Gastrocnemius medialis (tissue), 4 donors: ENCODE results near the gene MSS51.

Experiments
- CTCF ChIP-seq, 5 experiments: fragments of 450-650 bp in 3 of 5; fragments of 200-600 bp in 2 of 5; sonication (generic) in 2 of 5; IDR thresholded peaks in 4 of 5; conservative IDR thresholded peaks in 1 of 5; 1 replicate in 4 of 5; 2 replicates in 1 of 5; pipeline ENCODE4 v1.5.1; 2016 to 2019; ENCODE audit warnings: antibody characterized with exemption in 5 of 5, mild to moderate bottlenecking in 3 of 5, moderate library complexity in 3 of 5
- POLR2A ChIP-seq, 2 donors: fragments of 450-650 bp; IDR thresholded peaks; one replicate each; pipeline ENCODE4 v1.6.1; 2017; ENCODE audit warnings: antibody characterized with exemption in 2 of 2, mild to moderate bottlenecking in 2 of 2, moderate library complexity in 2 of 2

- TF ChIP-seq CTCF (IDR thresholded peaks at IDR 0.05 in 4 of 5, conservative IDR thresholded peaks at IDR 0.05 in 1 of 5) = no peak
- no peak for TF ChIP-seq POLR2A (IDR thresholded peaks at IDR 0.05)
These were observed 34.3 kb downstream of the MSS51 start for GRCh38 chr10:73399063-73399462.
